Diencephalon (tissue), 1 donor: ENCODE results near the gene GLDN. TPM values are rescaled to one million over a fixed set of nuclear protein-coding genes. Genes with fewer than 3 reads are reported as not detected.

Source experiments
- small RNA-seq: library from RNA; depleted of rRNA; stranded (forward); fragments of <200 nt; gene quantifications from one replicate; pipeline ENCODE3, GENCODE V24; 2014
- total RNA-seq: library from RNA; depleted of rRNA; stranded (reverse); fragments of >200 nt; gene quantifications from one replicate; pipeline ENCODE4 v1.2.3, GENCODE V29; 2014

Gene GLDN
- 5.3 TPM for total RNA-seq

GRCh38 chr15:51341366-51342226 is at the start of gene GLDN:
Gene GLDN, plus strand, starts transcription at chr15:51341655. Its CDS starts 30 bp downstream, at chr15:51341685.

GRCh38 chr15:51338496-51338895 is 3.0 kb upstream of the GLDN start, which contains the start of gene CYP19A1:
Gene CYP19A1, minus strand, starts transcription at chr15:51338596. Its CDS starts 95,684 bp downstream, at chr15:51242912.

Small RNA genes lying within 50 kb of the gene (small RNA-seq; reads per million reads assigned to genes)
- gene AC020891.4 (not detected), gene MIR7973-1 (not detected)

Other genes with a start within 250 kb of the GLDN start
- gene TNFAIP8L3, start 246.7 kb upstream of the GLDN start, total RNA-seq = 5.5 TPM
- gene CYP19A1, start 3.1 kb upstream of the GLDN start, total RNA-seq = 7.2 TPM